ENCODE measurements around the gene ACAP3.

ACAP3 gene

GRCh38 chr1:1332774-1333480 lies 25.2 kb upstream of the ACAP3 start:
- peak; percentile 1; the same call in 1 of the 3 replicates for ATAC-seq

DNA sequence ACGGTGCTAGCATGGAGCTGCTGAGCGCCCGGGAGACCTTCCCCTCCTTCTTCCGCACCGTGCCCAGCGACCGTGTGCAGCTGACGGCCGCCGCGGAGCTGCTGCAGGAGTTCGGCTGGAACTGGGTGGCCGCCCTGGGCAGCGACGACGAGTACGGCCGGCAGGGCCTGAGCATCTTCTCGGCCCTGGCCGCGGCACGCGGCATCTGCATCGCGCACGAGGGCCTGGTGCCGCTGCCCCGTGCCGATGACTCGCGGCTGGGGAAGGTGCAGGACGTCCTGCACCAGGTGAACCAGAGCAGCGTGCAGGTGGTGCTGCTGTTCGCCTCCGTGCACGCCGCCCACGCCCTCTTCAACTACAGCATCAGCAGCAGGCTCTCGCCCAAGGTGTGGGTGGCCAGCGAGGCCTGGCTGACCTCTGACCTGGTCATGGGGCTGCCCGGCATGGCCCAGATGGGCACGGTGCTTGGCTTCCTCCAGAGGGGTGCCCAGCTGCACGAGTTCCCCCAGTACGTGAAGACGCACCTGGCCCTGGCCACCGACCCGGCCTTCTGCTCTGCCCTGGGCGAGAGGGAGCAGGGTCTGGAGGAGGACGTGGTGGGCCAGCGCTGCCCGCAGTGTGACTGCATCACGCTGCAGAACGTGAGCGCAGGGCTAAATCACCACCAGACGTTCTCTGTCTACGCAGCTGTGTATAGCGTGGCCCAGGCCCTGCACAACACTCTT lies 24.5 kb upstream of the ACAP3 start:
- peak; percentile 8 for ATAC-seq
- TF ChIP-seq, protein P1, sequence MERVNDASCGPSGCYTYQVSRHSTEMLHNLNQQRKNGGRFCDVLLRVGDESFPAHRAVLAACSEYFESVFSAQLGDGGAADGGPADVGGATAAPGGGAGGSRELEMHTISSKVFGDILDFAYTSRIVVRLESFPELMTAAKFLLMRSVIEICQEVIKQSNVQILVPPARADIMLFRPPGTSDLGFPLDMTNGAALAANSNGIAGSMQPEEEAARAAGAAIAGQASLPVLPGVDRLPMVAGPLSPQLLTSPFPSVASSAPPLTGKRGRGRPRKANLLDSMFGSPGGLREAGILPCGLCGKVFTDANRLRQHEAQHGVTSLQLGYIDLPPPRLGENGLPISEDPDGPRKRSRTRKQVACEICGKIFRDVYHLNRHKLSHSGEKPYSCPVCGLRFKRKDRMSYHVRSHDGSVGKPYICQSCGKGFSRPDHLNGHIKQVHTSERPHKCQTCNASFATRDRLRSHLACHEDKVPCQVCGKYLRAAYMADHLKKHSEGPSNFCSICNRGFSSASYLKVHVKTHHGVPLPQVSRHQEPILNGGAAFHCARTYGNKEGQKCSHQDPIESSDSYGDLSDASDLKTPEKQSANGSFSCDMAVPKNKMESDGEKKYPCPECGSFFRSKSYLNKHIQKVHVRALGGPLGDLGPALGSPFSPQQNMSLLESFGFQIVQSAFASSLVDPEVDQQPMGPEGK (CRISPR knock-in tag; IDR thresholded peaks at IDR 0.05; ENCODE audit: borderline replicate concordance), result no peak
- TF ChIP-seq SNAI2 (CRISPR knock-in tag; IDR thresholded peaks at IDR 0.05) (no peak), ESRRG (CRISPR knock-in tag; IDR thresholded peaks at IDR 0.05) (no peak)
- TF ChIP-seq, protein P2, sequence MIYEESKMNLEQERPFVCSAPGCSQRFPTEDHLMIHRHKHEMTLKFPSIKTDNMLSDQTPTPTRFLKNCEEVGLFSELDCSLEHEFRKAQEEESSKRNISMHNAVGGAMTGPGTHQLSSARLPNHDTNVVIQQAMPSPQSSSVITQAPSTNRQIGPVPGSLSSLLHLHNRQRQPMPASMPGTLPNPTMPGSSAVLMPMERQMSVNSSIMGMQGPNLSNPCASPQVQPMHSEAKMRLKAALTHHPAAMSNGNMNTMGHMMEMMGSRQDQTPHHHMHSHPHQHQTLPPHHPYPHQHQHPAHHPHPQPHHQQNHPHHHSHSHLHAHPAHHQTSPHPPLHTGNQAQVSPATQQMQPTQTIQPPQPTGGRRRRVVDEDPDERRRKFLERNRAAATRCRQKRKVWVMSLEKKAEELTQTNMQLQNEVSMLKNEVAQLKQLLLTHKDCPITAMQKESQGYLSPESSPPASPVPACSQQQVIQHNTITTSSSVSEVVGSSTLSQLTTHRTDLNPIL (CRISPR knock-in tag; IDR thresholded peaks at IDR 0.05; ENCODE audit: low read depth), result no peak

More at GRCh38 chr1:1332774-1333480, 25.2 kb upstream of the ACAP3 start:
- TF ChIP-seq ZNF70 (CRISPR knock-in tag; IDR thresholded peaks at IDR 0.05) (no peak), ZNF565 (CRISPR knock-in tag; conservative IDR thresholded peaks at IDR 0.05; ENCODE audit: low read depth) (no peak), BACH2 (CRISPR knock-in tag; IDR thresholded peaks at IDR 0.05; ENCODE audit: borderline replicate concordance) (no peak), CSDC2 (CRISPR knock-in tag; IDR thresholded peaks at IDR 0.05) (no peak)

DNA sequence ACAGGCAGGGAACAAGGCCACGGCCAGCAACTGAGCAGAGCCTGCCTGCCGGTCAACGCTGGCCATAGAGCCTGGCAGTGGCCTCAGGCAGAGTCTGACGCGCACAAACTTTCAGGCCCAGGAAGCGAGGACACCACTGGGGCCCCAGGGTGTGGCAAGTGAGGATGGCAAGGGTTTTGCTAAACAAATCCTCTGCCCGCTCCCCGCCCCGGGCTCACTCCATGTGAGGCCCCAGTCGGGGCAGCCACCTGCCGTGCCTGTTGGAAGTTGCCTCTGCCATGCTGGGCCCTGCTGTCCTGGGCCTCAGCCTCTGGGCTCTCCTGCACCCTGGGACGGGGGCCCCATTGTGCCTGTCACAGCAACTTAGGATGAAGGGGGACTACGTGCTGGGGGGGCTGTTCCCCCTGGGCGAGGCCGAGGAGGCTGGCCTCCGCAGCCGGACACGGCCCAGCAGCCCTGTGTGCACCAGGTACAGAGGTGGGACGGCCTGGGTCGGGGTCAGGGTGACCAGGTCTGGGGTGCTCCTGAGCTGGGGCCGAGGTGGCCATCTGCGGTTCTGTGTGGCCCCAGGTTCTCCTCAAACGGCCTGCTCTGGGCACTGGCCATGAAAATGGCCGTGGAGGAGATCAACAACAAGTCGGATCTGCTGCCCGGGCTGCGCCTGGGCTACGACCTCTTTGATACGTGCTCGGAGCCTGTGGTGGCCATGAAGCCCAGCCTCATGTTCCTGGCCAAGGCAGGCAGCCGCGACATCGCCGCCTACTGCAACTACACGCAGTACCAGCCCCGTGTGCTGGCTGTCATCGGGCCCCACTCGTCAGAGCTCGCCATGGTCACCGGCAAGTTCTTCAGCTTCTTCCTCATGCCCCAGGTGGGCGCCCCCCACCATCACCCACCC lies 23.6 kb upstream of the ACAP3 start, which contains the start of gene TAS1R3:
Gene TAS1R3 (plus strand): TSS at position 213 of the 898 bp plus-strand sequence. CDS start 66 bp downstream, at position 279.
- peak; percentile 12 for ATAC-seq
- TF ChIP-seq GLIS3 (CRISPR knock-in tag; IDR thresholded peaks at IDR 0.05) (no peak), ZFP3 (CRISPR knock-in tag; IDR thresholded peaks at IDR 0.05) (no peak), ESRRG (CRISPR knock-in tag; IDR thresholded peaks at IDR 0.05) (no peak), BACH2 (CRISPR knock-in tag; IDR thresholded peaks at IDR 0.05; ENCODE audit: borderline replicate concordance) (no peak), ZNF8 (CRISPR knock-in tag; IDR thresholded peaks at IDR 0.05) (no peak), PPARA (CRISPR knock-in tag; IDR thresholded peaks at IDR 0.05; ENCODE audit: borderline replicate concordance) (no peak), TCF4 (CRISPR knock-in tag; IDR thresholded peaks at IDR 0.05; ENCODE audit: borderline replicate concordance) (no peak), TOX (CRISPR knock-in tag; IDR thresholded peaks at IDR 0.05; ENCODE audit: borderline replicate concordance) (no peak), ARNTL (CRISPR knock-in tag; IDR thresholded peaks at IDR 0.05; ENCODE audit: borderline replicate concordance, low read depth) (no peak), RARB (CRISPR knock-in tag; IDR thresholded peaks at IDR 0.05) (no peak), ZC3H10 (CRISPR knock-in tag; IDR thresholded peaks at IDR 0.05) (no peak), SNAI2 (CRISPR knock-in tag; IDR thresholded peaks at IDR 0.05) (no peak), OSR1 (CRISPR knock-in tag; IDR thresholded peaks at IDR 0.05) (no peak), CSDC2 (CRISPR knock-in tag; IDR thresholded peaks at IDR 0.05) (no peak)
- TF ChIP-seq, protein P2 (CRISPR knock-in tag; IDR thresholded peaks at IDR 0.05; ENCODE audit: low read depth), result no peak
- TF ChIP-seq, protein P3, sequence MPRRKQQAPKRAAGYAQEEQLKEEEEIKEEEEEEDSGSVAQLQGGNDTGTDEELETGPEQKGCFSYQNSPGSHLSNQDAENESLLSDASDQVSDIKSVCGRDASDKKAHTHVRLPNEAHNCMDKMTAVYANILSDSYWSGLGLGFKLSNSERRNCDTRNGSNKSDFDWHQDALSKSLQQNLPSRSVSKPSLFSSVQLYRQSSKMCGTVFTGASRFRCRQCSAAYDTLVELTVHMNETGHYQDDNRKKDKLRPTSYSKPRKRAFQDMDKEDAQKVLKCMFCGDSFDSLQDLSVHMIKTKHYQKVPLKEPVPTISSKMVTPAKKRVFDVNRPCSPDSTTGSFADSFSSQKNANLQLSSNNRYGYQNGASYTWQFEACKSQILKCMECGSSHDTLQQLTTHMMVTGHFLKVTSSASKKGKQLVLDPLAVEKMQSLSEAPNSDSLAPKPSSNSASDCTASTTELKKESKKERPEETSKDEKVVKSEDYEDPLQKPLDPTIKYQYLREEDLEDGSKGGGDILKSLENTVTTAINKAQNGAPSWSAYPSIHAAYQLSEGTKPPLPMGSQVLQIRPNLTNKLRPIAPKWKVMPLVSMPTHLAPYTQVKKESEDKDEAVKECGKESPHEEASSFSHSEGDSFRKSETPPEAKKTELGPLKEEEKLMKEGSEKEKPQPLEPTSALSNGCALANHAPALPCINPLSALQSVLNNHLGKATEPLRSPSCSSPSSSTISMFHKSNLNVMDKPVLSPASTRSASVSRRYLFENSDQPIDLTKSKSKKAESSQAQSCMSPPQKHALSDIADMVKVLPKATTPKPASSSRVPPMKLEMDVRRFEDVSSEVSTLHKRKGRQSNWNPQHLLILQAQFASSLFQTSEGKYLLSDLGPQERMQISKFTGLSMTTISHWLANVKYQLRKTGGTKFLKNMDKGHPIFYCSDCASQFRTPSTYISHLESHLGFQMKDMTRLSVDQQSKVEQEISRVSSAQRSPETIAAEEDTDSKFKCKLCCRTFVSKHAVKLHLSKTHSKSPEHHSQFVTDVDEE (CRISPR knock-in tag; IDR thresholded peaks at IDR 0.05), result no peak
- TF ChIP-seq, protein P4, sequence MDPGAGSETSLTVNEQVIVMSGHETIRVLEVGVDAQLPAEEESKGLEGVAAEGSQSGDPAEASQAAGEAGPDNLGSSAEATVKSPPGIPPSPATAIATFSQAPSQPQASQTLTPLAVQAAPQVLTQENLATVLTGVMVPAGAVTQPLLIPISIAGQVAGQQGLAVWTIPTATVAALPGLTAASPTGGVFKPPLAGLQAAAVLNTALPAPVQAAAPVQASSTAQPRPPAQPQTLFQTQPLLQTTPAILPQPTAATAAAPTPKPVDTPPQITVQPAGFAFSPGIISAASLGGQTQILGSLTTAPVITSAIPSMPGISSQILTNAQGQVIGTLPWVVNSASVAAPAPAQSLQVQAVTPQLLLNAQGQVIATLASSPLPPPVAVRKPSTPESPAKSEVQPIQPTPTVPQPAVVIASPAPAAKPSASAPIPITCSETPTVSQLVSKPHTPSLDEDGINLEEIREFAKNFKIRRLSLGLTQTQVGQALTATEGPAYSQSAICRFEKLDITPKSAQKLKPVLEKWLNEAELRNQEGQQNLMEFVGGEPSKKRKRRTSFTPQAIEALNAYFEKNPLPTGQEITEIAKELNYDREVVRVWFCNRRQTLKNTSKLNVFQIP (CRISPR knock-in tag; IDR thresholded peaks at IDR 0.05; ENCODE audit: borderline replicate concordance, low read depth), result no peak
